ENCODE data around the gene ZNF304.

DNA sequence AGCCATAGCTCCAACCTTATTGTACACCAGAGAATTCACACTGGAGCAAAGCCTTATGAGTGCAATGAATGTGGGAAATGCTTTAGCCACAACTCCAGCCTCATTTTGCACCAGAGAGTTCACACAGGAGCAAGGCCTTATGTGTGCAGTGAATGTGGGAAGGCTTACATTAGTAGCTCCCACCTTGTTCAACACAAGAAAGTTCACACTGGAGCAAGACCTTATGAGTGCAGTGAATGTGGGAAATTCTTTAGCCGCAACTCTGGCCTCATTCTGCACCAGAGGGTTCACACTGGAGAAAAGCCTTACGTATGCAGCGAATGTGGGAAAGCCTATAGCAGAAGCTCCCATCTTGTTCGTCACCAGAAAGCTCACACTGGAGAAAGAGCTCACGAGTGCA lies 6.3 kb downstream of the ZNF304 start:
- TF ChIP-seq ZSCAN23 (tag by site-specific recombination; IDR thresholded peaks at IDR 0.05) (no peak), CTCF (tag by site-specific recombination; IDR thresholded peaks at IDR 0.05) (no peak), ZNF184 (tag by site-specific recombination; IDR thresholded peaks at IDR 0.05) (no peak), TRIM28 (IDR thresholded peaks at IDR 0.05; ENCODE audit: borderline replicate concordance, low read length) (no peak), ZSCAN30 (tag by site-specific recombination; IDR thresholded peaks at IDR 0.05) (no peak), ZIC2 (tag by site-specific recombination; IDR thresholded peaks at IDR 0.05) (no peak), ZBTB49 (tag by site-specific recombination; IDR thresholded peaks at IDR 0.05; ENCODE audit: low read depth) (no peak), GLI4 (tag by site-specific recombination; IDR thresholded peaks at IDR 0.05) (no peak), ZNF747 (tag by site-specific recombination; IDR thresholded peaks at IDR 0.05) (no peak), KLF7 (tag by site-specific recombination; IDR thresholded peaks at IDR 0.05; ENCODE audit: borderline replicate concordance) (no peak), ZSCAN16 (tag by site-specific recombination; IDR thresholded peaks at IDR 0.05) (no peak), ZNF292 (tag by site-specific recombination; IDR thresholded peaks at IDR 0.05; ENCODE audit: borderline replicate concordance, low read depth) (no peak), YY1 (tag by site-specific recombination; IDR thresholded peaks at IDR 0.05) (no peak)
